ENCODE data around the gene ARHGEF11.

ARHGEF11 gene

GRCh38 chr1:157044326-157044725, 1.2 kb downstream of the ARHGEF11 start:
- DNase-seq (ENCODE audit: low spot score) = no peak

- no peak for DNase-seq (ENCODE audit: low spot score)
Observed at GRCh38 chr1:157043685-157044084, 1.9 kb downstream of the ARHGEF11 start.

DNA sequence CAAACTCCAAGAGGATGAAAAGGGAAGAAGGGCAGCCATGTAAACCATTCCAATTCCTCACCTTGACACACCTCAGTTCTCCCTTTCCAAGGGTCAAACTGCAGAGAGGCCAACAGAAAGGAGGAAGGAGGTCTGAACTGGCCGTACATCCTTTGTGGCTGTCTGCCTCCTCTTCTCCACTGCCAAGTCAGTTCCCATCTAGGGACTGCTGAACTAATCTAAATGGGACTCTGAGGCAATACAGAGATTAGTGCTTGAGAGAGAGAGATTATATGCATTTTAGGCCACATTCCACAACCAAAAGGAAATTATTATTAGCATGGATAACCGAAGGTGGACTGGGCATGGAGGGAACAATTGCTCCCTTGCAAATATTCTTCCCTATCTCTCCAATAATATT, 2.7 kb downstream of the ARHGEF11 start:
- DNase-seq (ENCODE audit: low spot score) = no peak

DNA sequence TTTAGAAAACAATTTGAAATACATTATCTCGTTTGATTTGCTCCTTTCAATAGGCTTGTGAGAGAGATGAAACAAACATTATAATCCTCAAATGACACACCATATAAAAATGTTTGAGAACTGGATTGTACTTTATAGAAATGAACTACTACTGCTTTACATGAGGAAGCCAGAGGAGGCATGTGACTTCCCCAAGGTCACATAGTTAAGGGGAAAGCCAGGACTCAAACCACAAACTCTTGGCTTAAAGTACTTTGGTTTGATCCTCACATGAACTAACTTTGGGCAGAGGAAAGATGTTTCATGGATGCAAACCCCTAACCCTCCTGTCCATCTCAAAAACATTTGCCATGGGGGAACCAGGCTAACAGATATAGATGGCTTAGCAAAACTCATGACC, 4.7 kb downstream of the ARHGEF11 start:
- no peak for DNase-seq (ENCODE audit: low spot score)

DNA sequence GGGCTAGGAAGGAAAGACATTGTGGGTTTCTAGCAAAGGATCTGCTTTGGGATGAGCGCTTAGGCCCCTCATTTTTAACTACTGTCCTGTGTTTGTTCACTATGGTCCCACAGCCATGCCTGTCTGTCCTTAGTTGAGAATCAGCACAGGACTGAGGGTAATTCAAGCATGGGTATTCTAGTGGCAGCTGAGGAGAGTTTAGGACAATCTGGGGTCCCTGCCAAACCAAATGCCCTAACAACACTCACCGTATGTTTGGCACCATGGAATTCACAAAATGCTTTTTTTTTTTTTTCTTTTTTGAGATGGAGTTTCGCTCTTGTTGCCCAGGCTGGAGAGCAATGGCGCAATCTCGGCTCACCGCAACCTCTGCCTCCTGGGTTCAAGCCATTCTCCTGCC, 10.4 kb downstream of the ARHGEF11 start:
- no peak for DNase-seq (ENCODE audit: low spot score)

DNA sequence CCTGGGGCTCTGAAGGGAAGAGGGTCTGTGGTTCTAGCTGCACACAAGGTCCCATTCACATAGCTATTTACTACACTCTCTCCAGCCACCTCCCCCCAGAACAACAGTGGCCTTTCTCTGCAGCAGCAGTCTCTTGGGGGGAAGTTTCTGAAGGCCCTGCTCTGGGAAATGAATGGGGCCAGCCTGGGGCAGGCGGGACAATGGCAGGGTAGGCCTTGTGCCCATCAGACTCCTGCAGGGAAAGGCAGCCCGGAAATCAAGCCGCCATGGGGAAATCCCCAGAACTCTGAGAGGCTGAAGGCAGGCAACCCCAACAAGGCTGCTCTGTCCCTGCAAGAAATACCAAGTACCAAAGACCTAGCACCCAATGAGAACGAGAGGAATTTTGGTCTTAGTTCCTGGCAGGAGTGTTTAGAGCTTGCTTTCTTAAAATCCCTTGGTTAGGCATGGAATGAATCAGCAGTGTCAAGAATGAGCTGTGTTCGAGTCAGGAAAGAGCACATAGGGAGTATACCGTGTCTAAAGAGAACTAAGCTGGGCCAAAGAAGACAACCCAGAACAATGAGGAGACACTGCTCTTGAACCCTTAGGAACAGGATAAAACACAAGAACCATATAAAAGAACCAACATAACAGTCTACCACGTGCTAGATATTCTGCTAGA, 11.3 kb downstream of the ARHGEF11 start:
- DNase-seq (ENCODE audit: low spot score) = peak; percentile 84

DNA sequence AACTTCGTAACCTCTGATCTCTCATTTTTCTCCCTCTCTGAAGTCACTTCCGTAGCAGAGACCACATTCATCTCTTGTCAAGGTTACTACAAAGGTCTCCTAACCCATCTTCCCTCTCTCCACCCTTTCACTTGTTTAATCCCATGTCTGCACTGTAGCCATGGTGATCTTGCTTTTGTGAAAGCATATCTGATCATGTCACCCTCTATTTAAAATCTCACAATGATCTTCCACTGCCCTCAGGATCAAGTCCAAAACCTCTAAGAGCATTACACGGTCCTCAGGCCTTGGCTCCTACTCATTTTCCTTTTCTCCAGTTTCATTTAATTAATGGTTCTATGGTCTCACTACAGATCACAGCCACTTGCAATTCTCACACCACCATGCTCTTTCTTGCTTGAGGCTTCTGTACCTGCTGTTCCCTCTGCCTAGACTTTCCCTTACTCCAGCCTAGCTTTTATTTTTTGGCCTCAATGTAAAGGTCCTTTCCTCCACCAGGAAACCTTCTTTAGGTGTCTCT, 12.1 kb downstream of the ARHGEF11 start:
- no peak for DNase-seq (ENCODE audit: low spot score)

- DNase-seq (ENCODE audit: low spot score) = no peak
Observed at GRCh38 chr1:157032303-157032702, 13.2 kb downstream of the ARHGEF11 start.

GRCh38 chr1:157030728-157031127, 14.8 kb downstream of the ARHGEF11 start:
- DNase-seq (ENCODE audit: low spot score) = no peak

DNA sequence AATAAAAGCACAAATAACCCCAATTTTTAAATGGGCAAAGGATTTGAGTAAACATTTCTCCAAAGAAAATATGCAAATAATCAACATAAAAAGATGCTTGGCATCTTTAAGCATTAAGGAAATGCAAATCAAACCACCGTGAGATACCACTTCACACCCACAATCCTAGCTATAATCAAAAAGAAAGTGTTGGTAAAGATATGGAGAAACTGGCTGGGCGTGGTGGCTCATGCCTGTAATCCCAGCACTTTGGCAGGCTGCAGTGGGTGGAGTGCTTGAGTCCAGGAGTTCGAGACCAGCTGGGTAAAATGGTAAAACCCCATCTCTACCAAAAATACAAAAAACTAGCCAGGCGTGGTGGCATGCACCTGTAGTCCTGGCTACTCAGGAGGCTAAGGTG, 16.9 kb downstream of the ARHGEF11 start:
- DNase-seq (ENCODE audit: low spot score) = no peak

DNA sequence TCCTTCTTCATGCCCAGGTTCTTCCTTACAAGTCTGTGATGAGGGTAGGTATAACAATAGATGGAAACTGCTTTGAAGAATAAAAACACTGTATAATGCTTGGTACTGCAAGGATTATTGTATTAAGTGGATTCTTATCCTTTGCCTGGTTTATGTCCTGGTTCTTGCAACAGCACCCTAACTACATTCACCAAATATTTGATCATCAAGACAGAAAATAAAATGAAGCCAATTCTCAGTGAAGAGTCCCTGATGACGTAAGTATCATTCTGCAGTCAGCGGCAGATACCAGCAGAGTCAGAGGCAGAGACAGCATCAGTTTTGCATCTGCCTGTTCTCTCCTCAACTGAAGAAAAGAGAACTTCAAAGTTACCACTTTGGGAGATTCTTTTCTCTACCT, 19.7 kb downstream of the ARHGEF11 start:
- no peak for DNase-seq (ENCODE audit: low spot score)

DNA sequence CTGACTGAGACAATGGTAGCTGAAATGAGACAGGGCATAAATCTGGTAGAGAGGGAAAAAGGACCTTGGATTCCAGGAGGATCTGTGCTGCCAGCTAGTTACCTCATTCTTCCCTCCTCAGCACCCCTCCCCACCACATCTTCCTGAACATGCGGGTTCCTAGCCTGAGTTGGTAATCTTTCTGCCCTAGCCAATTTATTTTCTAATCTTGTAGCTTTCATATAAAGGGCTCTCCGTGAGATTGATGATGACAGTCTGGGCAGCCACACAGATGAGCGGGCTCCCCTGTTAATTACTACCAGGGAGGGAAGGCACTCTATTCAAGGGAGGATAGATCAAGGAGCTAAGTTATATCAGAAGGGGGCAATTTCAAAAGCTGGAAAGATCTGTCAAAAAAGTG, 20.2 kb downstream of the ARHGEF11 start:
- no peak for DNase-seq (ENCODE audit: low spot score)

GRCh38 chr1:157021688-157022087, 23.9 kb downstream of the ARHGEF11 start:
- no peak for DNase-seq (ENCODE audit: low spot score)

DNA sequence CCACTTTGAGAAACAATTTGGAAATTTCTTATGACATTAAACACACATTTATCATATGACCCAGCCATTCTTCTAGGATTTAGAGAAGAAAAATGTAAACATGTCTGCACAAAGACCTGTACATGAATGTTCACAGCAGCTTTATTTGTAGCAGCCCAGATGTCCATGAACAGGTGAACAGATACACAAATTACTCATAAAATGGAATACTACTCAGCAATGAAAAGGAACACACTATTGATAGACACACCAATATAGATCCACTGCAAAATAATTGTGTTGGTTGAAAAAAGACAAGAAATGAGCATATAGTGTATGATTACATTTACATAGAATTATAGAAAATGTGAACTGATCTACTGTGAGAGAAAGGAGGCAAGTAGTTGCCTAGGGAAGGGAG, 26.1 kb downstream of the ARHGEF11 start:
- DNase-seq (ENCODE audit: low spot score) = no peak

GRCh38 chr1:157011845-157012244, 33.7 kb downstream of the ARHGEF11 start:
- no peak for DNase-seq (ENCODE audit: low spot score)

DNA sequence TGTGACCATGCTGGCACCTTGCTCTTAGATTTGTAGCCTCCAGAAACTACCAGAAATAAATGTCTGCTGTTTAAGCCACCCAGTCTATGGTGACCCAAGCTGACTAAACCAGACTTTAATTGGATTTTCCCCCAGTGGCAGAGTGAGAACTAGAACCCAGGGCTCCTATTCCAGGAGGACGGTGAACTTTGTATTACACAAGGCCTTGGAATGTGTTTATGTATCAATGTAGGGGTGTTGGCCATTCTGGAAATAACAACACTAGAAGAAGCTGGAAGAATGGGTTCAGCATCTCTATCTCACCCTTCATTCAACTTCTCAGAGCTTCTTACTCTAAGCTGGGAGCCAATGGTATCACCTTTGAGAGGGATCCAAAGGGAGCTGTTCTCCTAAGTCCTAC, 37.0 kb downstream of the ARHGEF11 start:
- no peak for DNase-seq (ENCODE audit: low spot score)

DNA sequence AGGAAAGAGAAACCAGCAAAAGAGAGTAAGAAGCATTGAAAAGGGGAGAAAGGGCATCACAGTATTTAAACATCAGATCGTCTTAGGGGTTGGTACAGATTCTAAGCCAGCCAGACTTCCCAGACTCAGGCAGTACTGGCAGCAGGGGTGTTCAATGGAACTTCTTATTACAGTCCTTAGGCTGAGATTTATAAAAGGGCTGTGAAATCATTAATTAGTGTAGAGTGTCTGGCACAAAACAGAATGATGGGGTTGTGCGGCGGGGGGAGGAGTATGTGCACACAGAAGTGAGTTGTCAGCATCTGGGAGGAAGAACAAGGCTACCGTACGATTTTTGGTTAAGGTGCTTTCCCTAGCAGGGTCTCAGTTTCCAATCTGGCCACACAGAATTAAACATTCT, 38.2 kb downstream of the ARHGEF11 start:
- peak; percentile 14 for DNase-seq (ENCODE audit: low spot score)

GRCh38 chr1:157006676-157007075, 38.9 kb downstream of the ARHGEF11 start:
- DNase-seq (ENCODE audit: low spot score) = peak; percentile 7

- no peak for DNase-seq (ENCODE audit: low spot score)
Observed at GRCh38 chr1:157005965-157006364, 39.6 kb downstream of the ARHGEF11 start.

- DNase-seq (ENCODE audit: low spot score) = no peak
Observed at GRCh38 chr1:157004806-157005205, 40.7 kb downstream of the ARHGEF11 start.

DNA sequence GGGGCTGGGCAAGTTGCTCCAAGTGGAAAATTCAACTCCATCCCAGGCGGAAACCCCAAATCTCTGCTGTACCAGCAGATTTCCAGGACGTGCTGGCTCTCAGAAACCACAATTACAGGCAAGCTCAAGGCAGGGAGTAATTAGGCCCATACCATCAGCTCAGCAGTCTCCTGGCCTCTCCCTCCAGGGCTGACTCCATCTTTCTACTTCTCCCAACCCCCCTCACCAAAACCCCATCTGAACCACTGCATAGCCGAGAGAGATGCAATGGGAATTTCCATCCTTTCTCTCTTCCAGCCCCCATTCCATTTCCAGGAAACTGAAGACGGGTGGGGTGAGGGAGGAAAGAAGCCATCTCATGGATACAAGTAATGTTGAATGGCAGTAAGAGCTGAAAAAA, 41.2 kb downstream of the ARHGEF11 start:
- DNase-seq (ENCODE audit: low spot score) = no peak

GRCh38 chr1:157001304-157001703, 44.2 kb downstream of the ARHGEF11 start:
- DNase-seq (ENCODE audit: low spot score) = no peak

DNA sequence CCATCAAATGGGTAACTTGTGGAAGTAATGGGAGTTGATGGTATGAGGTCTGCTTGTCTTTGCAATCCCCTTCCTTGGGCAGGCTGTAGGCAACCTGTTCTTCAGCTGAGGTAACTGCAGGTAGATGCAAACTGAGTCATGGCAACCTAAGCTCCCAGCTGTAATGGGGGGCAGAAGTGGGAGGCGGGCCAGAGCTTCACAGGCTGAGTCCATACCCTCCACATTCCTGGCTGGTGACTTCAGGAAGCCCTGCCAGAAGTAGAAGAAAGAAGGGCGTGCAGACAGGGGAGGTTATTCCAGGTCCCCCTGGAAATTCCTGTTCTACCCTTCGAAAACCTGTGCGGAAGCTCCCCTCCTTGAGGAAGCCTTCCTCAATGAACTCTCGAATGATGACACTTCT, 44.9 kb downstream of the ARHGEF11 start:
- no peak for DNase-seq (ENCODE audit: low spot score)

- DNase-seq (ENCODE audit: low spot score) = no peak
Observed at GRCh38 chr1:156999596-157000320, 45.8 kb downstream of the ARHGEF11 start.
